Kidney epithelial cell (primary cell): ENCODE measurements around the gene CCDC85A. TPM values are rescaled to one million over a fixed set of nuclear protein-coding genes. Genes with fewer than 3 reads are reported as not detected.

Source experiments
- DNase-seq: peaks from one replicate; pipeline ENCODE4 v3.0.0-alpha.2; 2010; ENCODE audit warnings: low read depth
- H3K27me3 ChIP-seq: 2 replicates; pipeline ENCODE4 v1.6.0; 2011; ENCODE audit warnings: low read length; ENCODE audit not compliant: control insufficient read depth, insufficient read depth
- H3K36me3 ChIP-seq: 2 replicates; pipeline ENCODE4 v1.5.1; 2011; ENCODE audit warnings: low read length; ENCODE audit not compliant: control insufficient read depth, insufficient read depth
- H3K4me3 ChIP-seq: 2 replicates; pipeline ENCODE4 v1.5.1; 2011; ENCODE audit warnings: low read depth, mild to moderate bottlenecking, control low read depth, low read length
- total RNA-seq: library from RNA; depleted of rRNA; stranded (reverse); fragments of >200 nt; gene quantifications from 2 replicates; pipeline ENCODE4 v1.2.3, GENCODE V29; 2015
- TF ChIP-seq, protein P1 (sequence below): IDR thresholded peaks from 2 replicates; pipeline ENCODE4 v1.5.1; 2011; ENCODE audit warnings: mild to moderate bottlenecking, moderate library complexity, low read length, control low read depth, inconsistent platforms; ENCODE audit not compliant: insufficient read depth, poor library complexity, severe bottlenecking

The CCDC85A gene
- total RNA-seq, 1 donor from 2014 or later = 0.29 TPM

DNA sequence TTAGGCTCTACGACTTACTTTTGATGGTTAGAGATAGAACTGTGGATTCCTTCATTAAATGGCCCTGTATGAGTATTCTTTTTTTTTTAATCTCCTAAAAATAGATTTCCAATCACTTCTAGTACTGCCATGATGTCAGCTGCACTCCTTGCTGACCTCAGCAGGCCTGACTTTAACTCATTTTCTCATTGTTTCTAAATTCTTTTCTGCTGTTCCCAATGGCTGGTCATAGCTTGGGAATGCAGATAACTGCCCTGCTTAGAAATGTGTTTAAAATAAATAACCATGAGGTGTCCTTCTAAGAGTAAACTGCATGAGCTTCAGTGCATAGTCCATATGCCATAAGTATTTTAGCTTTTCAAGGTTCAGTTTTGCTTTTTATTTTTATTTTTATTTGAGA lies 15.7 kb downstream of the CCDC85A start:
- DNase-seq = no peak
- no peak overlapping the region for H3K4me3 ChIP-seq
- no peaks in the 10 kb centered on the region for H3K27me3 ChIP-seq
- TF ChIP-seq, protein P1, sequence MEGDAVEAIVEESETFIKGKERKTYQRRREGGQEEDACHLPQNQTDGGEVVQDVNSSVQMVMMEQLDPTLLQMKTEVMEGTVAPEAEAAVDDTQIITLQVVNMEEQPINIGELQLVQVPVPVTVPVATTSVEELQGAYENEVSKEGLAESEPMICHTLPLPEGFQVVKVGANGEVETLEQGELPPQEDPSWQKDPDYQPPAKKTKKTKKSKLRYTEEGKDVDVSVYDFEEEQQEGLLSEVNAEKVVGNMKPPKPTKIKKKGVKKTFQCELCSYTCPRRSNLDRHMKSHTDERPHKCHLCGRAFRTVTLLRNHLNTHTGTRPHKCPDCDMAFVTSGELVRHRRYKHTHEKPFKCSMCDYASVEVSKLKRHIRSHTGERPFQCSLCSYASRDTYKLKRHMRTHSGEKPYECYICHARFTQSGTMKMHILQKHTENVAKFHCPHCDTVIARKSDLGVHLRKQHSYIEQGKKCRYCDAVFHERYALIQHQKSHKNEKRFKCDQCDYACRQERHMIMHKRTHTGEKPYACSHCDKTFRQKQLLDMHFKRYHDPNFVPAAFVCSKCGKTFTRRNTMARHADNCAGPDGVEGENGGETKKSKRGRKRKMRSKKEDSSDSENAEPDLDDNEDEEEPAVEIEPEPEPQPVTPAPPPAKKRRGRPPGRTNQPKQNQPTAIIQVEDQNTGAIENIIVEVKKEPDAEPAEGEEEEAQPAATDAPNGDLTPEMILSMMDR = no peak
- H3K36me3 ChIP-seq = no peaks in the 10 kb centered on the region

DNA sequence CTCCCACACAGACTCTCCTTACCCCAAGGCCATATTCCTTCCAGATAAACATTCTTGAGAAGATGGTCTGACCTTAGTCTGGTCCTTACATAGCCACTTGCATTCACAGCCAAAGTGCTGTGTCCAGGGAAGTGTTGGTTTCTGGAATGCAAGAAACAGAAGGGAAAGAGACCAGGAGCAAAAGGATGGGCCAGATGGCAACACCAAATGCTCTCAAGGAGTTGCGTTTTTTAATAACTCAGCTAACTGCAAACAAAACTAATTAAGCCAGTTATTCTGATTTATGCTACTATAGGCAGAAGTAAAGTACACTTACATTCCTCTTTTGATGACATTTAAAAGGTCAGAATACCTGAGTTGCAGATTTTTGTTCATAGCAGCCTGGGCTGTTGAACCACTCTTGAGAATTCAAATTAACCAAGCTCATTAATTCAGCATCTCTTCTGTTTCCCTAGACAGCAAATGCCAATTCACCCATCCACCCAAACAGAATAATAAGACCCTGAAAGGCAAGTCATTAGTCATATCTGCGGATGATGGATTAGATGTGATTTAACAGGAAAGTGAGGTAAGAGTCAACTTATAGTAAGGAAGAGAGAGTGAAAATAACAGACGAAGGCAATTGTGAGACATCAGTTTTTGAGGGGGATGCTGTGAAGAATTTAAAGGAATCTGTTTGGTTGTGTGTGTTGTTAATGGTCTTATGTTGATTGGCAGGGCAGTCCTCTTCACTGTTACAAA lies 18.8 kb downstream of the CCDC85A start:
- no peak overlapping the region for H3K4me3 ChIP-seq
- DNase-seq = no peak
- no peaks in the 10 kb centered on the region for H3K27me3 ChIP-seq
- TF ChIP-seq, protein P1 = no peak
- H3K36me3 ChIP-seq = no peaks in the 10 kb centered on the region

DNA sequence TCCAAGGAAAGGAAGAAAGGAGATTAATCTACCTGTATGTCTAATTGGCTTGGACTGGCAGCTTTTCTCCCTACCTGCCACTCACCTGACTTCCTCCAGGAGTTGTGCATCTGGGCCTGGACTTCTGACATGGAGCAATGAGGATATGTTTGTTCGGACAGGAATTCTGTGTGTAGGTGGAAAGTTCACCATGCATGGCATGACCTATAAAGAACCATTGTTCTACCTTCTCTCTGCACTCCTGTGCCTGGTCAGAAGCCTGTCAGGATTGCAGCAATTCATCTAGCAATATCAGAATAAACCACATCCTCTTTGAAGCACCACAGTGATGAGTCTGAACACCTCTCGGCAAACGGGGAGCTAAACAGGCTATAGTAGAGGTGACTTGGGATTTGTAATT lies 20.8 kb downstream of the CCDC85A start:
- TF ChIP-seq, protein P1 = no peak
- no peaks in the 10 kb centered on the region for H3K27me3 ChIP-seq

DNA sequence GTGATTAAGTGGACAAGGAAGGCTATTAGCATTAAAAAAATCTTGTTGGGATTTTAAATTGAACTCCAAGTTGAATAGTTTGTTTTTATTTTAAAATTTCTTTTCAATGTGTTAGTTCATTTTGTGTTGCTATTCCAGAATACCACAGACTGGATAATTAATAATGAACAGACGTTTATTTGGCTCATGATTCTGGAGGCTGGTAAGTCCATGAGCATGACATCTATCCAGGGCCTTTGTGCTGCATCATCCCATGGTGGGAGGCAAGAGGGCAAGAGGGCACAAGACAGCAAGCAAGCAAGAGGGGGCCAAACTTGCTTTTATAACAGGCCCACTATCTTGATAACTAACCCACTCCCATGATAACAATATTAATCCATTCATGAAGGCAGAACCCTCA lies 22.5 kb downstream of the CCDC85A start:
- DNase-seq = no peak
- Histone ChIP-seq H3K27me3 (no peaks in the 10 kb centered on the region), H3K36me3 (no peaks in the 10 kb centered on the region), H3K4me3 (no peak overlapping the region)
- TF ChIP-seq, protein P1 = no peak

More for the DNA sequence above, 20.8 kb downstream of the CCDC85A start:
- no peaks in the 10 kb centered on the region for H3K36me3 ChIP-seq
- DNase-seq = no peak
- H3K4me3 ChIP-seq = no peak overlapping the region

DNA sequence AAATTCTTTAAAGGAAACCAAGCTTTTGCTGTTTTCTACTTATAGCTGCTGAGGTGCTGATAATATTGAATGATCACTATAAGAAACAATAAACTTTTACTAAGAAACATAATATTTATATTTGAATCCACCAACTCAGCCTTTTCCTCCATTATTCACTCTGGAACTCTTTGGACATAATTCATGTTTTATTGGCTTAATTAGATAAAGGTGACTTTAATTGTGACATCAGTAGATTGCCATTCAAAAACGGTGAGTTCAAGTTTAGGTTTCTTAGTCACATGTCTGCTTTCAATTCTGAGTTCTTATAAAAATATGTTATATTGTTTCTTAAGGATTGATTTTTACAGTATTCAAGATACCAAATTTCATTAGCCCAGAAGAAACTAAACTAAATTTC lies 24.0 kb downstream of the CCDC85A start:
- TF ChIP-seq, protein P1 = no peak
- Histone ChIP-seq H3K36me3 (no peaks in the 10 kb centered on the region), H3K4me3 (no peak overlapping the region), H3K27me3 (no peaks in the 10 kb centered on the region)
- no peak for DNase-seq

DNA sequence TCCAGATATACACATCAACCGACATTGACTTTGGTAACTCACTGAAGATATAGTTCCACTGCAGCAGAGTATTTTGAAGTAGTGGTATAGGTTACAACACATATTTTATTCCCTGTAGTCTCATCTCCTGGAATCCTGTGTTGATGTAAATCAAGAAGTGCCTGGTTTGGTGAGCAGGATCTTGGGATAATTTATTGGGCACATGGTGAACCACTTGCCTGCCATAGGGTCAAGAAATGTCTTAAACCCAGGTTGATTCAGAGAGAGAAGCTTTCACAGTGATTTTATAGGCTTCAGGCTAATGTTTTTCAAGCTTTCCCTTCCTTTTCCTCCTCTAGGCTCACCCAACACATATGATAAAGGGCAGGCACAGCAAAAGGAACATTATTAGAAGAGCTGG lies 24.6 kb downstream of the CCDC85A start:
- no peaks in the 10 kb centered on the region for H3K36me3 ChIP-seq
- no peak overlapping the region for H3K4me3 ChIP-seq
- TF ChIP-seq, protein P1 = no peak
- H3K27me3 ChIP-seq = no peaks in the 10 kb centered on the region
- no peak for DNase-seq
